ENCODE measurements around the gene OR4K15.

DNA sequence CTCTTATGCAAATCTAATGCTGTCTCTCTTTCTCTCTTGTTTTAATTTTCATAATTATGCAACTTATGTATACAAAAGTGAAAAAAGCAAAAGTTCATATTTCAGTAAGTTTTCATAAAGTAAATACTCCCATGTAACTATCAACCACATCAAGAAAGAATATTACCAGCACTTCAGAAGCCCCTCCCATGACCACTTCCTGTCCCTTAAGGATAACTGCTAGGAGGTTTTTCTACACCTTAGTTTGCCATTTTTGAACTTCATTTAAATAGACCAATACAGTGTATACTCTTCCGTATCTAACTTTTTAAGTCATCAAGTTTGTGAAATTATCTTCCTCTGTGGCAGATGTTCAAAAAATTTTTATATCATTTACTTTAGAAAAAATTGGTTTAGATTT, 547 bp upstream of the OR4K15 start:
- TF ChIP-seq, protein P1, sequence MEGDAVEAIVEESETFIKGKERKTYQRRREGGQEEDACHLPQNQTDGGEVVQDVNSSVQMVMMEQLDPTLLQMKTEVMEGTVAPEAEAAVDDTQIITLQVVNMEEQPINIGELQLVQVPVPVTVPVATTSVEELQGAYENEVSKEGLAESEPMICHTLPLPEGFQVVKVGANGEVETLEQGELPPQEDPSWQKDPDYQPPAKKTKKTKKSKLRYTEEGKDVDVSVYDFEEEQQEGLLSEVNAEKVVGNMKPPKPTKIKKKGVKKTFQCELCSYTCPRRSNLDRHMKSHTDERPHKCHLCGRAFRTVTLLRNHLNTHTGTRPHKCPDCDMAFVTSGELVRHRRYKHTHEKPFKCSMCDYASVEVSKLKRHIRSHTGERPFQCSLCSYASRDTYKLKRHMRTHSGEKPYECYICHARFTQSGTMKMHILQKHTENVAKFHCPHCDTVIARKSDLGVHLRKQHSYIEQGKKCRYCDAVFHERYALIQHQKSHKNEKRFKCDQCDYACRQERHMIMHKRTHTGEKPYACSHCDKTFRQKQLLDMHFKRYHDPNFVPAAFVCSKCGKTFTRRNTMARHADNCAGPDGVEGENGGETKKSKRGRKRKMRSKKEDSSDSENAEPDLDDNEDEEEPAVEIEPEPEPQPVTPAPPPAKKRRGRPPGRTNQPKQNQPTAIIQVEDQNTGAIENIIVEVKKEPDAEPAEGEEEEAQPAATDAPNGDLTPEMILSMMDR (conservative IDR thresholded peaks at IDR 0.05; ENCODE audit: low read length): no peak
- TF ChIP-seq EZH2phosphoT487 (IDR thresholded peaks at IDR 0.05; ENCODE audit: borderline replicate concordance): no peak

All from Loucy (cell line).